Measurements from ENCODE around the gene FGF14.

Gene FGF14

GRCh38 chr13:101757446-101758039 lies 644.3 kb downstream of the FGF14 start:
- DNase-seq, result peak; percentile 48

- DNase-seq, result no peak
These were observed 646.5 kb downstream of the FGF14 start for GRCh38 chr13:101755228-101755887.

- DNase-seq, result no peak
These were observed 649.4 kb downstream of the FGF14 start for GRCh38 chr13:101752432-101752831.

GRCh38 chr13:101751488-101751887 lies 650.4 kb downstream of the FGF14 start:
- peak; percentile 89 for DNase-seq

- DNase-seq, result no peak
These were observed 652.3 kb downstream of the FGF14 start for GRCh38 chr13:101749584-101749983.

GRCh38 chr13:101747039-101747438 lies 654.8 kb downstream of the FGF14 start:
- peak; percentile 12 for DNase-seq

- DNase-seq, result no peak
These were observed 655.3 kb downstream of the FGF14 start for GRCh38 chr13:101746513-101746912.

- DNase-seq, result no peak
These were observed 662.3 kb downstream of the FGF14 start for GRCh38 chr13:101739382-101740178.

GRCh38 chr13:101738336-101738735 lies 663.5 kb downstream of the FGF14 start:
- DNase-seq, result no peak

GRCh38 chr13:101736566-101736965 lies 665.3 kb downstream of the FGF14 start:
- no peak for DNase-seq

GRCh38 chr13:101730420-101731000 lies 671.3 kb downstream of the FGF14 start:
- no peak for DNase-seq

- DNase-seq, result no peak
These were observed 673.2 kb downstream of the FGF14 start for GRCh38 chr13:101728615-101729014.

GRCh38 chr13:101728021-101728420 lies 673.8 kb downstream of the FGF14 start:
- DNase-seq, result no peak

- DNase-seq, result no peak
These were observed 674.7 kb downstream of the FGF14 start for GRCh38 chr13:101727118-101727517.

- no peak for DNase-seq
These were observed 675.2 kb downstream of the FGF14 start for GRCh38 chr13:101726681-101727080.

- DNase-seq, result no peak
These were observed 683.4 kb downstream of the FGF14 start for GRCh38 chr13:101718496-101718895.

- DNase-seq, result no peak
These were observed 684.5 kb downstream of the FGF14 start for GRCh38 chr13:101717353-101717752.

GRCh38 chr13:101714195-101714594 lies 687.7 kb downstream of the FGF14 start:
- no peak for DNase-seq

- no peak for DNase-seq
These were observed 689.9 kb downstream of the FGF14 start for GRCh38 chr13:101712026-101712348.

GRCh38 chr13:101711307-101712025 lies 690.4 kb downstream of the FGF14 start:
- DNase-seq, result no peak

- no peak for DNase-seq
These were observed 691.9 kb downstream of the FGF14 start for GRCh38 chr13:101709952-101710351.

GRCh38 chr13:101708115-101708514 lies 693.7 kb downstream of the FGF14 start:
- no peak for DNase-seq

- DNase-seq, result no peak
These were observed 694.2 kb downstream of the FGF14 start for GRCh38 chr13:101707659-101708058.
